NCI-H2029 (cell line): ENCODE results near the gene KRT6B.
A peak's percentile ranks its signal among the peaks of the same experiment; 100 is the strongest.
"Not testable (repeated sequence)": the region's sequence is repeated elsewhere in the genome, so short reads cannot be mapped to it uniquely, and the experiment has no call there.

Source experiments
- DNase-seq: peaks from one replicate; lab custom pipeline; 2025; lab: John Stamatoyannopoulos, UW

KRT6B gene

DNA sequence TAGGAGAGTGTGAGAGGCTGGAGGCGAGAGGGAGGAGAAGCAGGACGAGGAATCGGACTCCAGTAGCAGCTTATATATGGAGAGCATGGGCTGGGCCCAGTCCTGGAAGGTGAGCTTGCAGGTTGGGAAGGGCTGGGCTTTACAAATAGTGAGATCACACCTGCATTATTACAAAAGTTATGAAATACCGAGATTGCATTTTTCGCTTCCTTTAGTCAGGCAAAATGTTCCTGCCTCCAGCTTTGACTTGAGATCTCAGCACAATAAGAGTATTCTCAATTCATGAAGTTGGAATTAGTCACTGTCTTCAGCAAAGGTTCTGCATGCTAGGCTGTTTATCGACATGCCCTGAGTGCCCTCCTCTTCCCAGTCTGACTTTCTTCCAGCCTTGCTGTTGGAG lies at the start of gene KRT6B:
TSS of gene KRT6B (minus strand) at position 46 of the 400 bp plus-strand sequence. CDS start 68 bp downstream, outside the sequence.
- DNase-seq: no peak

DNA sequence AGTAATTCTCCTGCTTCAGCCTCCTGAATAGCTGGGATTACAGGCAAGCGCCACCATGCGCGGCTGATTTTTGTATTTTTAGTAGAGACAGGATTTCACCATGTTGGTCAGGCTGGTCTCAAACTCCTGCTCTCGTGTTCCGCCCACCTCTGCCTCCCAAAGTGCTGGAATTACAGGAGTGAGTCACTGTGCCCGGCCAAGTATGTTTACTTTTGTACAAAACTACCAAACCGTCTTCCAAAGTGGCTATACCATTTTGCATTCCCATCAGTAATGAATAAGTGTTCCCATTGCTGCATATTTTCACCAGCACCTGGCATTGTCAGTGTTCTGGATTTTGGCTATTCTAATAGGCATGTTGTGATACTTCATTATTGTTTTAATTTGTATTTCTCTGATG lies 49.5 kb upstream of the KRT6B start:
- no peak for DNase-seq

DNA sequence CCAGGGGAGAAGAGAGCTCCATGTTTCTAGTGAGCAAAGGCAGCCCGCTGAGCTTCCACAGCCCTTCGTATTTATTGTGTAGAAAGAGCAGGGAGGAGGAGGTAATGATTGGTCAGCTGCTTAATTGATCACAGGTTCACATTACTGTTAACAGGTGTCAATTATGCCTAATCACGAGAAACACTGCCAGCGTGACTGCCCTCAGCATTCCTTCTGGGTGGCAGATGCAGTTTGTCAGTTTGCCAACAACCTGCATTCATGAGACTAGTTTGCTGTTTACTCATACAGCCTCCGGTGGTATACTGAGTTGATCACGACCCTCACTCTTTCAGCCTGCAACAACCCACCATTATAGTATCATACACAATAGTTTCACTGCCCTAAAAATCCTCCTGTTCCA lies 48.6 kb upstream of the KRT6B start:
- not testable (repeated sequence) for DNase-seq

DNA sequence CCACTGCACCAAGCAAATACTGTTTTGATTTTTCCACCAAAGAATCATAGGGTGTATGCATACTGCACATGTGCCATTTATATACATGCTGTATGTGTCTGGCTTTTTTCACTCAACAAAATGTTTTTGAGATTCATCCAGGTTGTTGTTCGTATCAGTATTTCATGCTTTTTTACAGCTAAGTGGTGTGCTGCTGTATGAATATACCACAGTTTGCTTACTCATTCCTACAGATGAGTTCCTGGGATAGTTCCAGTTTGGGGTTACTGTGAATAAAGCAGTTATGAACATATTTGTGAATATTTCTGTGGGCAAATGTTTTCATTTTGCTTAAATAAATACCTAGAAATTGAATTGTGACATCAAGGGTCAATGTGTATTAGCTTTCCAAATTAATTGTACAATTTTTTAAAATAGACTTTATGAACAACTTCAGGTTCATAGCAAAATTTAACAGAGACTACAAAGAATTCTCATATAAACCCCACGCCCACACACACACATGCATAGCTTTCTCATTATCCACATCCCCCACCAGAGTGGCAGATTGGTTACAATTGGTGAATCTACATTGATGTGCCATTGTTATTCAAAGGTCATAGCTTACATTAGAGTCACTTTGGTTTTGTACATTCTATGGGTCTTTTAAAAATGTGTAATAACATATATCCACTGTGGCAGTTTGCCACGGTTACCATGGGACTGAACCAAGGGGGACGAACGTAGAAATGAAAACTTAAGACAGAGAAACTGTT lies 48.0 kb upstream of the KRT6B start:
- no peak for DNase-seq

DNA sequence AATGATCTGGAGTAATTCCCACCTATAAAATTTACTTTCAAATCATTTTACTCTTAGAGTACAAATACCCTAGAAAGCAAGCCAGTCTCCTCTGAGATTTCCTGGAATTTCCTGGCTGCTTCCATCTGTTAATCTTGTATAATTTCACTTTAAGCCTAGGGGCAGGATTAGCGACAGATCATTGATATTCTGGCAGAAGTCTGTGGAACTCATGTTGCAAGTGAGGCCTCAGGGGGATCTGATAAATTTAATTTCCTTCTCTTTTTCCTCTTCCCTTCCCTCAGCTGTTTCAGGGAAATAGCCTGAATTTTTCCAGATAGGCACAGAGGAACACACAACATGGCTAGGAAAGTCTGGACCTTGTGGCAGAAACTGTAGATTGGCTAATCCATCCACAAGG lies 47.0 kb upstream of the KRT6B start:
- DNase-seq: no peak

DNA sequence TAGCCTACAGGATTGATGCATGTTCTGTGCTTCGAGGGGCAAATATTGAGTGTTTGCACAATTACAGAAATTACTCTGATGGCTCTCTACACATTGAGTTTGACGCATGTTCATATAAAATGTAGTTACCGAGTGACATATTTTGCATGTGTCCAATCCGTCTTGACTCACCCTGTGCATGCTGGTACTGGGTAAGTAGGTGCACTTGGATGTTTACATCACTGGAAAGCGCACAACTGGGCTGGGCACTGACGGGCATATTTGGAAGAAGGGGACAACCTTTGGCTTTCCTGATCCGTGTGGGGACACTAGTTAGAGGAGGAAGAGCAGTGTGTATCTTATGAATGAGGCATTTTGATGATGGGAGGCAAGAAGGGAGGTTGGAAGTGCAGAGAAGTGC lies 46.0 kb upstream of the KRT6B start:
- DNase-seq: no peak

DNA sequence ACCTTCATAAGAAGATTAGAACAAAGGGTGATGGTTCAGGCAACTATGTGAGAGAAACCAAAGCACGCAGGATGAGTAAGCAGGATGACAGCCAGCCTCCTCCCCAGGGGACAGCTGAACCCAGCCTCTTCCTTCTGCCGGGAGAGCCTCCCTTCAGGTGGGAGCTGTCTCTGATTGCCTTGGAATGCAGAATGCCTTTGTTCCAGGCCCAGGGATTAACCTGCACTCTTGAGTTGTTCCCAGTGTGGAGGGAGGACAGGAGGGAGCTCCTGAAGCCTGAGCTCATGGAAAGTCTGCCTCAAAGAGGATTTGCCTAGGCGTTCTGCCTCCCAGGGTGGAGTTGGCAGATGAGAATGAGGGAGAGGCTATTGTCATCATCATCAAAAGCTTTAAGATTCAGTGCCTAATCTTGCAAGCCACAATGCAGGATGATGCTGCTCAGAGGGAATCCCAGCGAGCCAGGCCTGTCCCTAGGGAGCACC lies 44.7 kb upstream of the KRT6B start:
- no peak for DNase-seq

DNA sequence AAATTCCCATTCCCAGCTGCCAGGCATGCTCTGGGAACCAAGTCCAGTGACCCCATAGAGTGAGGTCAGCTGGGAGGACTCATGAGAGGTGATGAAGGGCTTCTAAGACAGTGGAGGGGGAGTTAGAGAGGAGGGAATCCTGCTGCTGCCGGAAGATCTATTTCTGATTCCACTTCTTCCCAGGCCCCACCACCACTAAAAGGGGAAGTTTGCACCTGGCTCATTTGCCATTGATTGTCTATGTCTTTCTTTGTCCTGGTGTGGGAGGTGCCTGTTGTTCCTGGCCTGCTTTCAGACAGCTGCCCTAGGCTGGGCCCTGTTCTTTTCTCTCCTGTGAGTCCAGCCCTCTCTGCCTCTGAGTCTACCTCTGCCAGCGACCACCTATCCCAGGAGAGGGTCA lies 44.1 kb upstream of the KRT6B start:
- DNase-seq: peak; percentile 59

DNA sequence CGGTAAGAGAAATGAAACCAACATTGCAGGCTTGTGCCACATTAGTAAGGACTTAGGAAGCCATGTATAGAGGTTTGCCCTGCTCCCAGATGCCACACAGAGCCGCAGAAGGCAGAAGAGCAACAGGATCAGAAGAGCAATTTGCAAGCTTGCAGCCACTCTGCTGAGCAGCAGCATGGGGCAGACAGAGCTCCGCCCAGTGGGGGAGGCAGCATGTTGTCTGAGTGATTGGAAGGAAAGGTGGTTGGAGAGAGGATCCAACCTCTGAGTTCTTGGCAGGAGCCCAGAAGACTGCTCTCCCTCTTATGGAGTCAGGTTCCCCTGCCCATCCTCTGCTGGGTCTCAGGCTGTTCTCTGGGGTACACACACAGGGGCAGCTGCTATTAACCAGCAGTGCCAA lies 43.4 kb upstream of the KRT6B start:
- peak; percentile 88 for DNase-seq

DNA sequence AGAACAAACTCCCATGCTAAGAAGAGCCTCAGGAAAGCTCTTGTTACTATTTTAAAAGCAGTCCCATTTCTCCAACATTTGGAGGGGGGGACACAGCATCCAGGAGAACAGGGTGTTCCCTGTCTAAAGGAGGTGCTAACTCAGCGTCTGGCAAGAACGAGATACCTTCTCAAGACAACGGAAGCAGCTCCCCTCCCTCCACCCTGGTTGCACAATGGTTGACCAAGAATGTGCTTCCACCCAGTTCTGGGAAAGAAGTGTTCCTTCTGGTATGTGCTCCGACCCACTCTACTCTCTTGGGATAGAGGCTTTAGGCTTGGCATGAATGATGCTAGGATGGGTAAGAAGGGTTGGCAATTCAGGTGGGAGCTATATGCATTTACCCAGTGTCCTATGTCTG lies 42.6 kb upstream of the KRT6B start:
- DNase-seq: no peak

DNA sequence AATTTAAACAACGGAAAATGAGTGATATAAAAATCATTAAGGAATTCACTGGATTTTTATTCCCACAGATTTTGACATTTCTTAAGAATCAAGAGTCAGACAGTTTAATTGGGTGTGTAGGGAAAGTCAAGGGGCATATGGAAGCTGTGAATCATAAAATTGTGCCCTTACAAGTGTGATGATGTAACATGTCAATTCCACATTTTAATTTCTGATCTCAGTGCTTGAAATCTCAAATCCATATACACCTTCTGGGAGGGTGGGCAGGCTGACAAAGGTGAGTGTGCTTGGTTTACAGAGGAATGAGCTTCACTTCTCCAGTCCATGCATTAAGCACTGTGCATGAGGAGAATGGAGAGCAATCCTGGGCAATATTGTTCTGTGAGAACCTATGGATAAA lies 42.2 kb upstream of the KRT6B start:
- no peak for DNase-seq

DNA sequence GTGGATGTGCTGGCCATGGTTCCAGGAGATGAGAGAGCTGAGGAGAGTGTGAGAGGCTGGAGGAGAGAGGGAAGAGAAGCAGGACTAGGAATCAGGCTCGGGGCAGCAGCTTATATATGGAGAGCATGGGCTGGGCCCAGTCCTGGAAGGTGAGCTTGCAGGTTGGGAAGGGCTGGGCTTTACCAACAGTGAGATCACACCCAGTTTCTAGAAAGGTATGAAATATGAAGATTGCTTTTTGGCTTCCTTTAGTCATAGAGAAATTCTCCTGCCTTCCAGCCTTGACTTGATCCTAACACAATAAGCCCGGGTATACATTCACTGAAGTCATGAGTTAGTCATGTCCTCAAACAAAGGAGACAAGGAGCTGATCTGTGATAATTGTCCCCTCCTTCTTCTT lies 41.2 kb upstream of the KRT6B start, which contains the start of gene KRT6A:
TSS of gene KRT6A (minus strand) at position 86 of the 400 bp plus-strand sequence. CDS start at position 17, 69 bp downstream.
- no peak for DNase-seq

DNA sequence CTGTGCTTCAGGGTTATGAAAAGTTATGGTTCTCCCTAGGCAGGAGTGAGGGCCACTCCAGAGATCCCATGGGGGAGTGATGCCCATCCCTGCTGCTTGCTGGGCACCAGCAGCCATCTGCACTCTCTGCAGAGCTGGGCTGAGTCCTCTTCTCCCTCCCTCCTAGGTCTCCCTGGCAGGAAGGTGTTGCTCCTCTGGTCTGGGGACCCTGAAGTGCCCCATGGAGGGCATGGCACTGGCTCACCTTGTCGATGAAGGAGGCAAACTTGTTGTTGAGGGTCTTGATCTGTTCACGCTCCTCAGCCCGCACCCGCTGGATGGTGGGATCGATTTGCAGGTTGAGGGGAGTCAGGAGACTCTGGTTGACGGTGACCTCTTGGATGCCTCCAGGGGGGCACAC lies 40.5 kb upstream of the KRT6B start:
- DNase-seq: not testable (repeated sequence)

DNA sequence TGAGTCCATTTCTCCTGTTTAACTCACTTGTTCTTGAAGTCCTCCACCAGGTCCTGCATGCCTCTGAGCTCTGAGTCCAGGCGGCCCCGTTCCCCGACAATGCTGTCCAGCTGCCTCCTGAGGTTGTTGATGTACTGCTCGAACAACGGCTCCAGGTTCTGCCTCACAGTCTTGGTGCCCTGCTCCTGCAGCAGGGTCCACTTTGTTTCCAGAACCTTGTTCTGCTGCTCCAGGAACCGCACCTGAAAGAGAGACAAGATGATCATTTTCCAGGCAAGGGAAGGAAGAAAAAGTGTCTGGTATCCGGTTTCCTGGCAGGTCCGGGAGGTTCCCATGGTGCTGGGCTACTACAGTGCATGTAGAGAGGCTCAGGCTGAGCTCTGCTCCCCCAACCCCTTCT lies 39.5 kb upstream of the KRT6B start:
- not testable (repeated sequence) for DNase-seq

DNA sequence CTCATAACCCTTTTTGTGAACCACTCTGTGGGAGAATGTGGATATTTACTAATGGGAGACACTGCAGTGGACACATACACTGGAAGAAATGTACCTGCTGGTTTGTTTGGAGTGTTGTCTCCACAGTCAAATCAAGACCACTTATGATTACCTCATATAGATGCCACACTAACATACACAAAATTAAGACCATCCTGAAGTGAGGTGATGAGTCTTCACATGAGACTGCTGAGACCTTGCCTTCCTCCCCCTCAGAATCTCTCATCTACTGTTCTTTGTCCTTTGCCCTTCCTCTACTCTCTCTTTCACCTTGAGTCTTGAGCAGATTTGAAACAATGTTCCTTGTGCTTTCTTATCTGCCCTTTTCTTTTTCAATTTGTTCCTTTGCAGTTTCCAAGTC lies 36.8 kb upstream of the KRT6B start:
- no peak for DNase-seq

DNA sequence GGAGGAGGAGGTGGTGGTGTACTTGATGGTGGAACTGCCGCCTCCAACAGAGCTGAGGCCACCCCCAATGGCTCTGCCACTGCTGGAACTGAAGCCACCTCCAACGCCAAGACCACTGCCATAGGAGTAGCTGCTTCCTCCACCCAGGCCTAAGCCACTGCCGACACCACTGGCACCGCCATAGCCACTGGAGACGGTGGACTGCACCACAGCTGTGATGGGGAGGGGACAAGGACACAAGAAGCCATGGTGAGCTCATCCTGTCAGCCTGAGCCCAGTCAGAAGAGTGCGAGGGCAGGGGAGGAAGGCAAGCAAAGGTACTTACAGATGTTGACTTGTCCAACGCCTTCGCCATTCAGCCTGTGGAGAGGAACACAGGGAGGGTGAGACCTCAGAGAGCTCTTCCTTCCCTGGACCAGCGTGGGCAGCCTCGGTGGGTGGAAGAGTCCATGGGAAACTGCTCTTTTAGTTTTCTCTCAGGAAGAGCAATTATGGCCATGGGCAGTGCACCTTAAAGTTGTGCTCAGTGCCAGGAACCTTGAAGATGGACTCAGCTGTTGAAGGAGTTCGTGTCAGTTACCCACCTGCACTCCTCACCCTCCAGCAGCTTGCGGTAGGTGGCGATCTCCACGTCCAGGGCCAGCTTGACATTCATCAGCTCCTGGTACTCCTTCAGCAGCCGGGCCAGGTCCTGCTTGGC lies 35.9 kb upstream of the KRT6B start:
- DNase-seq: not testable (repeated sequence)

DNA sequence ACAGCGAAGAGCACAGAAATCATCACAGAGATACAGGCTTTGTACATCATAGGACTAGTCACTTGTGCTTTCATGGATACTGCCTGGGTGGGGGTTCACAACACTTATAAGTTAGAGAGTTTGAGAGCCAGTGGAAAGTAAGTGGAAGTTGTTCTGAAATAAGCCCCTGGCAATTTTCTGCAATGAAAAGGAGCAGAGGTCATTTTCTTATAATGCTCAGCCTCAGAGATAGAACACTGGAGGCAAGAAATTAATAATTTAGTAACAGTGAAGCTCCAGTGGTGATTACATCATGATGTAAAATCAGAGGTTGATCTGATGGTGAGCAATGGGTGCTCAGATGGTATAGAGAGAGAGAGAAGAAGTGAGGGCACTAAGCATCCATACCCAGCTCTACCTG lies 35.3 kb upstream of the KRT6B start:
- no peak for DNase-seq

DNA sequence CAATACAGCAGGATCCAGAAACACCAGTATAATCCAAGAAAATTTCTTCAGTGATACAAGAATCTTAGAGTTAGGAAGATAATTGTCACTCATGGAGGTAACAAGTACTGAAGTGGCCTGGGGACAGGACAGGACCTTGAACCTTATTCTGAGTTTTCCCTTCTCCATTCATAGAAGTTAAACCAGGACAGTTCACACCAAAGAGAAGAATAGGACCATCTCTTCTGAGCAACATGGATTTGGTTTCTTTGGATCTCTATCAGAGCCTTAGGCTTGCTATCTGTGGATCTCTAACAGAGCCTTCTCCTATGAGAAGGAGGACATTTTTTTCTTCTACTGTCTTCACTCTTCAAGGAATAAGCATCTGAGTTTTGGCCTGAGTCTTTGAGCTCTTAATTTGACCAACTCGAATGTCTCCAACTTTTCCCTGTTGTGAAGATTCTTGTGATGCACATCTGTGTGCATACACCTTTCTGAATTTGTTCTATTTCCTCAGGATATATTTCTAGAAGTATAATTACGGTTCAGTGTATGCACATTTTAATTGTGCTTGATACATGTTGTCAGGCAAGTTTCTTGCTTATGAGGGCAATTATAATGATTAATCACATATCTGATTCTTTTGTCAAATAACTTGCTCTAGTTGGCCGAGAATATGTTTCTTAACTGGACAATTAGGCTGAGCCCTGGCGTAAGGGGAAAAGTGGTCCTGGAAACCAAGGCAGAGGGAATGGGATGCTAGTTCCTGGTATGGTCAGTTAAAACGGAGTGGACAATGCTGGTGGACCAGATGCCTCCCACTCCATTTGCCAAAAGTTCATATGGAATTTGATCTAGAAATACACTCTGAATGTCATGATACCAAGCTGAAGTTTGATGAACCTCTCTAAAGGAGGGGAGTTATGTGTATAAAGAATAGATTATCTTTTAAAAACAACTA lies 34.5 kb upstream of the KRT6B start:
- no peak for DNase-seq

DNA sequence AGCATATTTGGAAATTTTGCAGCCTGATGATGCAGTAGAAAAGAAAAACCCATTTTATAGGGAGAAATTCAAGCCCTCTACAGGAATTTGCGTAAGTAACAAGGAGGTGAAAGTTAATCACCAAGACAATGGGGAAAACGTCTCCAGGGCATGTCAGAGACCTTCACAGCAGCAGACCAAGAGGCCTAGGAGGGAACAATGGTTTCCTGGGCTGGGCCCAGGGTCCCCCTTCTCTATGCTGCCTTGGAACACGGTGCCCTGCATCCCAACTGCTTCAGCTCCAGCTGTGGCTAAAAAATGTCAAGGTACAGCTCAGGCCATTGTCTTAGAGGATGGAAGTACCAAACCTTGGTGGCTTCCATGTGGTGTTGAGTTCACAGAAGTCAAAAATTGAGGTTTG lies 28.1 kb upstream of the KRT6B start:
- no peak for DNase-seq

DNA sequence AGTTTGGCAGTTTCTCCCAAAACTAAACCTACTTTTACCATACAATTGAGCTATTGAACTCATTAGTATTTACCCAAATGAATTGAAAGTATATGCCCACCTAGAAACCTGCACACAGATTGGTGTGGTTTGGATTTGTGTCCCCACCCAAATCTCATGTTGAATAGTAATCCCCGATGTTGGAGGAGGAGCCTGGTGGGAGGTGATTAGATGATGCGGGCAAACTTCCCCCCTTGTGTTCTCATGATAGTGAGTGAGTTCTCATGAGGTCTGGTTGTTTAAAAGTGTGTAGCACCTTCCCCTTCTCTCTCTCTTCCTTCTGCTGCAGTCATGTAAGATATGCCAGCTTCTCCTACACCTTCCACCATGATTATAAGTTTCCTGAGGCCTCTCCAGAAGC lies 25.7 kb upstream of the KRT6B start:
- no peak for DNase-seq

DNA sequence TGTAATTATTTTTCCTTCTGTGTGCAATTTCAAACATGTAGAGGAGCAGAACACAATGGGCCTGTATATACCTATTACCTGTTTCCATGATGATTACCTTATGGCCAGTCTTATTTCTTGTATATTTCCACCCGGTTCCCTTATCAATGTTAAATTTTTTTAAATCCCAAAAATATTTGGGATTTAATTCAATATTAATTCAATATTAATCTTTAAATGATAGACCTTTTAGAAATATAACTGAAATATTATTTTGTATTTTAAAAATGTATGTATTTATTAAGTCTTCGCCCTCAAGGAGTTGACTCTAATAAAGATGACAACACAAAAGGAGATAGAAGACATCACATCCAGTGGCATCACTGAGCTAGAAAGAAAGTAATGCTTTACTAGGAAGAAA lies 22.3 kb upstream of the KRT6B start:
- no peak for DNase-seq

DNA sequence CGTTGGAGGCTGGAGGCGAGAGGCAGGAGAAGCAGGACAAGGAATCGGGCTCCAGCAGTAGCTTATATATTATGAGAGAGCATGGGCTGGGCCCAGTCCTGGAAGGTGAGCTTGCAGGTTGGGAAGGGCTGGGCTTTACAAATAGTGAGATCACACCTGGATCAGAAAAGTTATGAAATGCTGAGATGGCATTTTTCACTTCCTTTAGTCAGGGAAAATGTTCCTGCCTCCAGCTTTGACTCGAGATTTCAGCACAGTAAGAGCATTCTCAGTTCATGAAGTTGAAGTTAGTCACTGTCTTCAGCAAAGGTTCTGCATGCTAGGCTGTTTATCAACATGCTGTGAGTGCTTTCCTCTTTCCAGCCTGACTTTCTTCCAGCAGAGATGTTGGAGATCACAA lies 21.8 kb upstream of the KRT6B start, which contains the start of gene KRT6C:
TSS of gene KRT6C (minus strand) at position 38 of the 400 bp plus-strand sequence. CDS start 68 bp downstream, outside the sequence.
- DNase-seq: no peak
